Left lung (tissue), 10 donors: ENCODE data around the gene VENTX. TPM values are rescaled to one million over a fixed set of nuclear protein-coding genes. Genes with fewer than 3 reads are reported as not detected.

Experiments
- ATAC-seq: fragments of 200-7000 bp; cut with Tn5 transposase; one replicate; pipeline ENCODE4 v1.9.1; 2020; ENCODE audit warnings: moderate library complexity
- DNase-seq, 4 donors: peaks; one replicate each; pipeline ENCODE4 v3.0.0-alpha.2; 2013 to 2020
- H3K27ac ChIP-seq, 2 donors: fragments of 200-600 bp; sonication (generic) in 1 of 2; one replicate each; pipeline versions ENCODE4 v1.5.0 to v1.8.0; 2020 to 2021
- H3K27me3 ChIP-seq, 2 donors: fragments of 200-600 bp; sonication (generic) in 1 of 2; one replicate each; pipeline versions ENCODE4 v1.5.0 to v1.8.0; 2020 to 2021
- H3K36me3 ChIP-seq, 2 donors: fragments of 200-600 bp; sonication (generic) in 1 of 2; one replicate each; pipeline versions ENCODE4 v1.5.0 to v1.8.0; 2020 to 2021
- H3K4me1 ChIP-seq, 2 donors: fragments of 200-600 bp; one replicate each; pipeline ENCODE4 v1.8.0; 2021
- H3K4me3 ChIP-seq, 2 donors: fragments of 200-600 bp; sonication (generic) in 1 of 2; one replicate each; pipeline versions ENCODE4 v1.5.0 to v1.8.0; 2020 to 2021; ENCODE audit warnings: mild to moderate bottlenecking in 1 of 2
- H3K9me3 ChIP-seq, 2 donors: fragments of 200-600 bp; sonication (generic) in 1 of 2; one replicate each; pipeline versions ENCODE4 v1.5.0 to v1.8.0; 2020 to 2021
- intact Hi-C, 2 donors: fragments of 100-400 bp; cut with DNase I; formaldehyde crosslinking; loops; one replicate each; pipeline versions ENCODE4 v1.11.2 to v1.14.2; 2022
- polyA plus RNA-seq, 6 donors: library from polyadenylated mRNA; unstranded; fragments of 120-200 nt; gene quantifications; one replicate each; pipeline ENCODE4 v1.2.1, GENCODE V29; 2013; ENCODE audit not compliant: insufficient read length in 6 of 6
- total RNA-seq, 2 donors: library from RNA; stranded (reverse); fragmentation: NEBNext Ultra II Directional; extraction: Animal tissue kit (Norgen Biotek cat#: 25700); gene quantifications; one replicate each; pipeline ENCODE4 v1.2.1, GENCODE V29; 2021
- TF ChIP-seq, protein P1 (sequence below), 2 donors: fragments of 200-600 bp; sonication (generic) in 1 of 2; IDR thresholded peaks; one replicate each; pipeline versions ENCODE4 v1.5.0 to v1.8.0; 2021; ENCODE audit warnings: antibody characterized with exemption in 2 of 2
- donor health status: DM: no; HTN: yes; CAD: no.
- donor health status: DM: no; HTN: no; CAD: no.

Gene VENTX
- total and polyA plus RNA-seq, 8 donors = 0.14 to 4.1 (median 0.25) TPM

DNA sequence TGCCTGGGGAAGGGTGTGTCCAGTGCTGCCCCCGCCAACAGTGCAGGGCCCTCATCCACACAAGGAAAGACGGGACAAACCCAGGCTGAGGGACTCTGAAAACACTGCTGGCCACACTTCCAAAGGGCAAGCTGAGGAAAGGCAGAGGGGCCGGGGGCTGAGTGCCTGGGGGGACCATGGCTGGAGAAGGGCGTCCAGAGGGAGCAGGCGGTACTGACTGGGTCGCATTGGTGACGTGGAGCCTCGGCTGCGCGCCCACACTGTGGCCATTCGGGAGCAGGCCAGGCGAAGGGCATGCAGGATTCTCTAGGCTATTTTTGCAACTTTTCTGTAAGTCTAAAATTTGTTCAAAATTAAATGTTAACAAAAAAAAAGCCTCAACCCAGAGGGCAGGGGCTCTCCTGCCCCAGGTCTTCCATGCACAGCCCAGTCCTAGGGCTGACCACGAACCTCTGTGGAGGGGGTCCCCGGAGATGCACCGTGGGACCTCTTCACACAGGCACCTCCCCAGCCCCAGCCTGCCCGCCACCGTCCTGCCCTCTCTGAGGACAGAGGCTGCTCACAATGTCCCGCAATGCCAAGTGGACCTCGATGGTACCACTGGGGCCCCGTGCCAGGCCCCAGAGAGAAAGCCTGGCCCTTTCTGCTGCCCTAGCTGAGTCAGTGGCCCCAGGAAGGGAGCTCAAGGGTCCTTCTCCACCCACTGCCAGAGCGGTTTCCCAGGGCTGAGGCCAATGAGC, 28.6 kb downstream of the VENTX start:
- Histone ChIP-seq H3K36me3 (peaks cover 0 to 61% of the 10 kb centered on the region in 2 donors), H3K4me1 (peaks cover 6 to 26% of the 10 kb centered on the region in 2 donors), H3K27me3 (peaks cover 0 to 5% of the 10 kb centered on the region in 2 donors), H3K9me3 (no peaks in the 10 kb centered on the region), H3K27ac (no peak overlapping the region), H3K4me3 (no peak overlapping the region)
- ATAC-seq = no peak
- intact Hi-C loops = no loop called here
- no peak for DNase-seq
- TF ChIP-seq, protein P1, sequence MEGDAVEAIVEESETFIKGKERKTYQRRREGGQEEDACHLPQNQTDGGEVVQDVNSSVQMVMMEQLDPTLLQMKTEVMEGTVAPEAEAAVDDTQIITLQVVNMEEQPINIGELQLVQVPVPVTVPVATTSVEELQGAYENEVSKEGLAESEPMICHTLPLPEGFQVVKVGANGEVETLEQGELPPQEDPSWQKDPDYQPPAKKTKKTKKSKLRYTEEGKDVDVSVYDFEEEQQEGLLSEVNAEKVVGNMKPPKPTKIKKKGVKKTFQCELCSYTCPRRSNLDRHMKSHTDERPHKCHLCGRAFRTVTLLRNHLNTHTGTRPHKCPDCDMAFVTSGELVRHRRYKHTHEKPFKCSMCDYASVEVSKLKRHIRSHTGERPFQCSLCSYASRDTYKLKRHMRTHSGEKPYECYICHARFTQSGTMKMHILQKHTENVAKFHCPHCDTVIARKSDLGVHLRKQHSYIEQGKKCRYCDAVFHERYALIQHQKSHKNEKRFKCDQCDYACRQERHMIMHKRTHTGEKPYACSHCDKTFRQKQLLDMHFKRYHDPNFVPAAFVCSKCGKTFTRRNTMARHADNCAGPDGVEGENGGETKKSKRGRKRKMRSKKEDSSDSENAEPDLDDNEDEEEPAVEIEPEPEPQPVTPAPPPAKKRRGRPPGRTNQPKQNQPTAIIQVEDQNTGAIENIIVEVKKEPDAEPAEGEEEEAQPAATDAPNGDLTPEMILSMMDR (IDR thresholded peaks at IDR 0.05) = no peak

DNA sequence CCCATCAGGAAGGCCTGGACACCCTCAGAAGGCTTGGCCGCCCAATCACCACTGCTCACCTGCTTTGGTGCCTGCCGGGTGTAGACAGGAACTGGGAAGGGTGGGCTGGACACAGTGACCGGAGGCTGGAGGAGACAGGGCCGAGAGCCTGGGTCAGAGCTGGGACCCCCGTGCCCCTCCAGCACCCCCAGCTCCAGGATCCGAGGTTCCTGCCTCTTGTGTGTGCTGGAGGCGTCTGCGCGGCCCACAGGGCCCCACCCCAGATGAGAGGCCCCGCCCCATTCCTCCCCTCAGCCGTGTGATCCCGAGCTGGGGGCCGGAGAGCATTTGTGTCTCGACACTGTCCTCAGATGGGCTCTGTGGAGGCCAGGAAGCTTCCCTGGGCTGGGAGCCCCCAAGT, 29.6 kb downstream of the VENTX start:
- H3K27ac ChIP-seq = no peak overlapping the region
- H3K4me3 ChIP-seq = no peak overlapping the region
- peaks cover 0 to 5% of the 10 kb centered on the region in 2 donors for H3K27me3 ChIP-seq
- TF ChIP-seq, protein P1 (IDR thresholded peaks at IDR 0.05) = no peak
- DNase-seq = no peak
- no peak for ATAC-seq
- intact Hi-C loops = no loop called here
- peaks cover 3 to 22% of the 10 kb centered on the region in 2 donors for H3K4me1 ChIP-seq
- H3K9me3 ChIP-seq = no peaks in the 10 kb centered on the region
- peaks cover 0 to 71% of the 10 kb centered on the region in 2 donors for H3K36me3 ChIP-seq

DNA sequence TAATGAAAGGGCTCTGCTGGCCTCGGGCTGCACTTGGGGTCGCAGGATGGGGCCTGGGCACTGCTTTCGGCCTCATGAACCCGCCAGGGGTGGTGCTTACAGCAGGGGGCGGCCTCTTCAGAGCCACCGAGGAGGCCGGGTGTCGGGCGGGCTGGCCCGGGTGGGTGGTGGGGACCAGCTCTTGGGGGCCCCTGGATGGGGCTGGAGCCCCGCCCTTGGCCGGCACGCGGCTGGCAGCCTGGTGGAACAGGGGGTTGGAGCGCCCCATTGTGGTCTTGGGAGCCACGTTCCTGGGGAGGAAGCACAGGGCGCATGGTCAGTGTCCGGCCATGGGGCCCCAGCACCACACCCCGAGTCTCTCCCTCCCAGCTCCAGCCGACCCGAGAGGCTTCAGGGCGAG, 30.2 kb downstream of the VENTX start:
- ATAC-seq = no peak
- TF ChIP-seq, protein P1 (IDR thresholded peaks at IDR 0.05) = no peak
- peaks cover 0 to 17% of the 10 kb centered on the region in 2 donors for H3K4me1 ChIP-seq
- H3K9me3 ChIP-seq = no peaks in the 10 kb centered on the region
- H3K27me3 ChIP-seq = peaks cover 0 to 5% of the 10 kb centered on the region in 2 donors
- peaks cover 0 to 73% of the 10 kb centered on the region in 2 donors for H3K36me3 ChIP-seq
- DNase-seq = no peak
- H3K27ac ChIP-seq = no peak overlapping the region
- no peak overlapping the region for H3K4me3 ChIP-seq
- intact Hi-C loops = no loop called here

DNA sequence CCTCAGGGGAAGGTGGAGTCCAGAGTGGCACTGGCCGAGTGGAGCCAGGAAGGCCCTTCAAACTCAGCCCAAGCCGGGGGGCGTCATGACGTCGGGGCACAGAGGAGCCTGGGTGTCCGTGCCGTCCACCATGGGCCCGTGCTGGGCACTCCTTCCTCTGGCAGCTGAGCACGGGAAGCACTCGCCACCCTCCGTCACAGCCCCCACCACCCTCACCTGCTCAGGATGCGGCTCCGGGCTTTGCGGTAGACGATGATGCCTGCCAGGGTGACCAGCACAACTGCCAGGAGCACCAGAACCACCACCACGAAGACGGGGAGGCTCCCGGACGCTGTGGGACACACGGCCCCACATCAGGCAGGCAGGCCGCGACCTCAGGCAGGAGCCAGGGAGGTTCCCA, 30.9 kb downstream of the VENTX start:
- DNase-seq = no peak
- intact Hi-C loops = no loop called here
- H3K9me3 ChIP-seq = no peaks in the 10 kb centered on the region
- peaks cover 0 to 76% of the 10 kb centered on the region in 2 donors for H3K36me3 ChIP-seq
- no peak overlapping the region for H3K27ac ChIP-seq
- H3K27me3 ChIP-seq = peaks cover 0 to 12% of the 10 kb centered on the region in 2 donors
- TF ChIP-seq, protein P1 (IDR thresholded peaks at IDR 0.05) = no peak
- ATAC-seq = no peak
- no peak overlapping the region for H3K4me3 ChIP-seq
- H3K4me1 ChIP-seq = peaks cover 0 to 14% of the 10 kb centered on the region in 2 donors

DNA sequence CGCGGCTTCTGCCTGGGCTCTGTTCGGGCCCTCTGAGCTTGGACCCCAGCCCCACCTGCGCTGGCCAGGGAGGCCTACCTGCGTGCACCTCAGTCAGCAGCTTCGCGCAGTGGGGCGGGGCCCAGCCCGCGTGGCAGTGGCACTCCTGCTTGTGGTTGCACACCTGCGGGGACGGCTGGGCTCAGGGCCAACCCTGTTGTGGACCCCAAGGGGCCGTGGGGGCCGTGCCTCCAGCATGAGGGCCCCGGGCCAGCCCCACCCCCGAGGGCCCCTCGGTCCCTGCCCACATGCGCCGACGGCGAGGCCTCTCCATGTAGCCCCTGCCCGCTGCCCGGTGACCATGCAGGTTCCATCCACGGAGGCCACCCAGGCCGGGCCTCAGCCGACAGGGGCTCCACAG, 31.7 kb downstream of the VENTX start:
- Histone ChIP-seq H3K4me3 (no peak overlapping the region), H3K27ac (no peak overlapping the region), H3K4me1 (peaks cover 0 to 6% of the 10 kb centered on the region in 2 donors), H3K9me3 (no peaks in the 10 kb centered on the region), H3K36me3 (peaks cover 0 to 81% of the 10 kb centered on the region in 2 donors), H3K27me3 (peaks cover 0 to 18% of the 10 kb centered on the region in 2 donors)
- ATAC-seq = no peak
- TF ChIP-seq, protein P1 (IDR thresholded peaks at IDR 0.05) = no peak
- no peak for DNase-seq
- intact Hi-C loops = no loop called here
